ENCODE results near the gene CDON. TPM values are rescaled to one million over a fixed set of nuclear protein-coding genes. Genes with fewer than 3 reads are reported as not detected.

CDON gene
- total and polyA plus RNA-seq, 2 of the 13 experiments (the other 11 are each of a cell fraction or from before 2014, with no cell fraction given), result 9.6 to 12.8 TPM

- BruUV-seq (replicated peaks), result no TSS peak
- no peaks in the 10 kb centered on the region for H3K27me3 ChIP-seq (ENCODE audit: control insufficient read depth in 1 of 2, insufficient read depth in 2 of 2, low read length in 2 of 2)
- FAIRE-seq (no peak), ATAC-seq (no peak), DNase-seq (ENCODE audit: low spot score) (no peak)
- no peaks in the 10 kb centered on the region for H3K9me3 ChIP-seq (ENCODE audit: low read length)
- no peak overlapping the region for H3K4me3 ChIP-seq (replicated peaks in 1 of 3; ENCODE audit: insufficient read depth in 1 of 3, low read depth in 2 of 3, low read length in 3 of 3)
- no peak overlapping the region for H2AFZ ChIP-seq (ENCODE audit: low read length)
- H3K36me3 ChIP-seq (replicated peaks in 1 of 2; ENCODE audit: control insufficient read depth in 1 of 2, insufficient read depth in 2 of 2, low read length in 2 of 2), result peaks cover 0 to 4% of the 10 kb centered on the region in 2 experiments; a peak in 2 of 5 replicates
- H3K9ac ChIP-seq (ENCODE audit: insufficient read depth, low read depth, low read length), result no peak overlapping the region
- CTCF ChIA-PET (ENCODE audit: low intra/inter-chr PET ratio, low total read pairs), result no interaction called here
- intact Hi-C loops (cut with micrococcal nuclease; ENCODE audit: unreplicated experiment), result no loop called here
- peaks cover 20% of the 10 kb centered on the region for H3K79me2 ChIP-seq (ENCODE audit: insufficient read depth, low read length)
- 93% methylated on average over 6 of the region's 6 CpGs for WGBS (ENCODE audit: low lambda C conversion rate)
- no peaks in the 10 kb centered on the region for H4K20me1 ChIP-seq (ENCODE audit: insufficient read depth, low read length)
- H3K27ac ChIP-seq (ENCODE audit: extremely low read length, insufficient read depth, low read length), result no peak overlapping the region
- H3K4me2 ChIP-seq (ENCODE audit: low read depth, low read length), result no peak overlapping the region
- POLR2A ChIA-PET, result no interaction called here
- in situ Hi-C loops (cut with HindIII; ENCODE audit: extremely low pct_ligation_motif_present, low pct_unique_long_range_greater_than_20kb), result no loop called here
- H3K4me1 ChIP-seq (ENCODE audit: insufficient read depth, low read length), result peaks cover 44% of the 10 kb centered on the region
- no peak for TF ChIP-seq ZSCAN22 (CRISPR knock-in tag; IDR thresholded peaks at IDR 0.05)
- TF ChIP-seq SNAPC4 (CRISPR knock-in tag; IDR thresholded peaks at IDR 0.05), result no peak
- TF ChIP-seq CREBL2 (CRISPR knock-in tag; IDR thresholded peaks at IDR 0.05; ENCODE audit: borderline replicate concordance), result no peak
- TF ChIP-seq ELK4 (CRISPR knock-in tag; IDR thresholded peaks at IDR 0.05; ENCODE audit: borderline replicate concordance), result no peak
- no peak for TF ChIP-seq ZZZ3 (CRISPR knock-in tag; IDR thresholded peaks at IDR 0.05; ENCODE audit: borderline replicate concordance)
- no peak for TF ChIP-seq ZNF574 (CRISPR knock-in tag; IDR thresholded peaks at IDR 0.05)
- TF ChIP-seq ZNF34 (CRISPR knock-in tag; IDR thresholded peaks at IDR 0.05; ENCODE audit: borderline replicate concordance), result no peak
- no peak for TF ChIP-seq ZNF329 (CRISPR knock-in tag; IDR thresholded peaks at IDR 0.05; ENCODE audit: low read depth)
- no peak for TF ChIP-seq KLF16 (CRISPR knock-in tag; IDR thresholded peaks at IDR 0.05)
- no peak for TF ChIP-seq FIP1L1 (IDR thresholded peaks at IDR 0.05; ENCODE audit: borderline replicate concordance, insufficient read depth, low read depth, low read length)
- no peak for TF ChIP-seq ZNF160 (CRISPR knock-in tag; IDR thresholded peaks at IDR 0.05)
- no peak for TF ChIP-seq CREB3 (CRISPR knock-in tag; IDR thresholded peaks at IDR 0.05)
Measured at GRCh38 chr11:126058105-126058874, 4.4 kb downstream of the CDON start.

Measured in HepG2 (cell line).